ENCODE results near the gene JARID2. TPM values are rescaled to one million over a fixed set of nuclear protein-coding genes. Genes with fewer than 3 reads are reported as not detected.

The JARID2 gene
- polyA plus RNA-seq, 1 experiment = 9.7 TPM

DNA sequence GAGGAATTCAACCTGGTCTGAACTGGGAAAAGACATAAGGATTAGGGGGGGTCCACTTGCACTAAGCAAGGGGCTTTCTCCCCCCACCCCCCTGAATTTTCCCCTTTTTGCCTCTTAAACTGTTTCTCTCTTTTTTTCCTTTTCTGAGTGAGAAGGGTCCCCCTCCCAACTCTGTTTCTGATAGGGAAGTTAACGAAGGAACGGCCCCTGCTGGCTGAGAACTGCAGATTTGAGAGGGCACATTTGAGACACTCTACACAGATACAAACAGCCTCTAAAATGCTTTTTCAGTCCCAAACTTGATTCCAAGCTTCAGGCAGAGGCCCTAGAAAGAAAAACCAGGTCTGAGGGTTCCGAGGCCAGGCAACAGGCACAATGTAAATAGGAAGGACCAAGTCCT is 91.7 kb downstream of the JARID2 start:
- POLR2A ChIA-PET = no interaction called here
- no peaks in the 10 kb centered on the region for H3K27me3 ChIP-seq (ENCODE audit: control insufficient read depth, insufficient read depth, low read length)
- no peak for DNase-seq (ENCODE audit: low read depth, low spot score)
- no peak overlapping the region for H3K27ac ChIP-seq (ENCODE audit: low read depth, low read length)
- H3K4me3 ChIP-seq (ENCODE audit: low read depth, low read length) = no peak overlapping the region
- H3K9me3 ChIP-seq (ENCODE audit: control insufficient read depth, insufficient read depth, low read length) = no peaks in the 10 kb centered on the region
- no peak for TF ChIP-seq CTCF (IDR thresholded peaks at IDR 0.05; ENCODE audit: low read depth, low read length)
- CTCF ChIA-PET = no interaction called here

DNA sequence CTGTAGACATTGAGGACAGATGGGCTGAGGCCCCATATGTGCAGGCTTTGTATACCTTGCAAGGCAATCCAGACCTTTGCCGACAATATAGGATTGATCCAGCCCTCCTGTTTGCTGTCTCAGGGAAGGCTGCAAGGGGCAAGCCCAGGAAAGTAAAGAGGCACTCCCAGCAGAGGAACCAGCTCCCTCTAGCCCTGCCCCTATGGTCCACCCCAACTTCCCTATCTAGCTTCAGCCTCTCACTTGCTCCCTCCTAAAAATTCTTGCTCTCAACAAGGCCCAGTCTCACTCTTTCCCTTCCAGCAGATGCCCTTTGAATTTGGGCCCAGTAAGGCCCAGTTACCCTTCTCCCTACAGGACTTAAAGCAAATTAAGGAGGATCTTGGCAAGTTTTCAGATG is 92.6 kb downstream of the JARID2 start:
- no peak for DNase-seq (ENCODE audit: low read depth, low spot score)
- H3K27me3 ChIP-seq (ENCODE audit: control insufficient read depth, insufficient read depth, low read length) = no peaks in the 10 kb centered on the region
- no peak overlapping the region for H3K27ac ChIP-seq (ENCODE audit: low read depth, low read length)
- ChIA-PET POLR2A (no interaction called here), CTCF (no interaction called here)
- no peak for TF ChIP-seq CTCF (IDR thresholded peaks at IDR 0.05; ENCODE audit: low read depth, low read length)
- no peaks in the 10 kb centered on the region for H3K9me3 ChIP-seq (ENCODE audit: control insufficient read depth, insufficient read depth, low read length)
- no peak overlapping the region for H3K4me3 ChIP-seq (ENCODE audit: low read depth, low read length)

DNA sequence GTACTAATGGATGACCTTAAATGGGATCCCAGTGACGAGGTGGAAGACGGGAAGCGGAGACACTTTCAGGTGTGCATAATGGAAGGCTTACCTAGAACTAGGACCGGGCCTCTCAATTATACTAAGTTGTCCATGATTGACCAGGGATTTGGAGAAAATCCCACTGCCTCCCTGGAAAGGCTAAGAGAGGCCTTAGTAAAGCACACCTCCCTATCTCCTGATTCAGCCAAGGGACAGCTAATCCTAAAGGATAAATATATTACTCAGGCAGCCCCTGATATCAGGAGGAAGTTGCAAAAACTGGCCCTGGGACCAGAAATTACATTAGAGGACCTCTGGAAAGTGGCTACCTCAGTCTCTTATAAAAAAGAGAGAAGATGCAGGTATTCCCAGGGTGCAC is 93.2 kb downstream of the JARID2 start:
- CTCF ChIA-PET = interaction anchor here (0.6 kb wide), 1 partner anchor 890 kb away, joined by 4 read pairs; no protein-coding TSS in a partner anchor

DNA sequence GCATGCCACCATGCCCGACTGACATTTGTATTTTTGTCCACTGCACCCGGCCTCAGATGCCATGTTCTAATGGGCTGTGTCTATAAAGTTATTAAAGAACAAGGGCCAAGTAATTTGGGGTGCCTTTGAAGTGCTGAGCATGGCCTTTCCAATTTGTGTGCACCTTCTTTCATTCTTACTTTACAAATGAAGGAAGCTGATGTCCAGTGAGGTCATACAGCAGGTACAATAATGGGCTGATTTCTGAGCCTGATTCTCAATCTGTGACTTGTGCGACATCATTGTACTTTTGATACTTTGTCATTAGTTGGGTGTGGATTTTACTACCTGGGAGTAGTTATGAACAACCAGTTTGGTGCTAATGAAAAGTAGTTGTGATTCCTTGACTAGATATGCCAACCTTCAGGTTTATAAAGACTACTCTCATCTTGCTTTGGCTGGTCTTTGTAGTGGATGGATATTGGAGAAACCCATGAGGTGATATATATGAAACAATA is 94.3 kb downstream of the JARID2 start:
- Histone ChIP-seq H3K9me3 (ENCODE audit: control insufficient read depth, insufficient read depth, low read length) (no peaks in the 10 kb centered on the region), H3K27me3 (ENCODE audit: control insufficient read depth, insufficient read depth, low read length) (no peaks in the 10 kb centered on the region), H3K27ac (ENCODE audit: low read depth, low read length) (no peak overlapping the region), H3K4me3 (ENCODE audit: low read depth, low read length) (no peak overlapping the region)
- CTCF ChIA-PET = no interaction called here
- no peak for DNase-seq (ENCODE audit: low read depth, low spot score)
- POLR2A ChIA-PET = no interaction called here
- no peak for TF ChIP-seq CTCF (IDR thresholded peaks at IDR 0.05; ENCODE audit: low read depth, low read length)

More for the DNA sequence above, 93.2 kb downstream of the JARID2 start:
- H3K4me3 ChIP-seq (ENCODE audit: low read depth, low read length) = no peak overlapping the region
- H3K27ac ChIP-seq (ENCODE audit: low read depth, low read length) = no peak overlapping the region
- no peaks in the 10 kb centered on the region for H3K9me3 ChIP-seq (ENCODE audit: control insufficient read depth, insufficient read depth, low read length)
- no peak for TF ChIP-seq CTCF (IDR thresholded peaks at IDR 0.05; ENCODE audit: low read depth, low read length)
- no peaks in the 10 kb centered on the region for H3K27me3 ChIP-seq (ENCODE audit: control insufficient read depth, insufficient read depth, low read length)
- no peak for DNase-seq (ENCODE audit: low read depth, low spot score)
- POLR2A ChIA-PET = no interaction called here

DNA sequence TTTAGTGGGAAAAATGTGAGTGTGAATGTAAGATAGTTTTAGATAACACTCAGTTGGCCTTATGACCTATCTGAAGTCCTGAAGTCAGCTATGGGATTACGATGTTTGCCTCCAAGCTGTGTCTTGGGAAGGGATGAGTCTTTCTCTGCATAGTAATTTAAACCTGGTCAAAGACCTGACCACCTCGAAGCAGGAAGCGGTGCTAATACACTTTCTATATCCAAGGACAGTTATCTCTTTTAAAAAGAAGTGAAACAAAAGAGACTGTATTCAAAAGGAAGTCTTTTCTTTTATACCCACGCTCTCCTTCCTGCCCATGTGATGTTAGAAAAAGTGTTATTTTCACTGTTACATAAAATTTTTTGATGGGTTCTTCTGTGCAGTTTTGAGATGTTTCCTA is 94.9 kb downstream of the JARID2 start:
- no peak for TF ChIP-seq CTCF (IDR thresholded peaks at IDR 0.05; ENCODE audit: low read depth, low read length)
- no peaks in the 10 kb centered on the region for H3K27me3 ChIP-seq (ENCODE audit: control insufficient read depth, insufficient read depth, low read length)
- ChIA-PET CTCF (no interaction called here), POLR2A (no interaction called here)
- no peak for DNase-seq (ENCODE audit: low read depth, low spot score)
- H3K4me3 ChIP-seq (ENCODE audit: low read depth, low read length) = no peak overlapping the region
- no peak overlapping the region for H3K27ac ChIP-seq (ENCODE audit: low read depth, low read length)
- H3K9me3 ChIP-seq (ENCODE audit: control insufficient read depth, insufficient read depth, low read length) = no peaks in the 10 kb centered on the region
